Kidney (tissue), 14 donors: ENCODE results near the gene STK35. TPM values are rescaled to one million over a fixed set of nuclear protein-coding genes. Genes with fewer than 3 reads are reported as not detected.

Experiments
- DNase-seq, 5 donors: peaks; one replicate each; pipeline ENCODE4 v3.0.0-alpha.2; 2013 to 2020
- FAIRE-seq: peaks from 2 replicates; lab custom pipeline; 2012; peaks lifted over from hg19 to GRCh38; lab: Jason Lieb, UNC
- H3K27ac ChIP-seq, 2 donors: one replicate each; pipeline ENCODE4 v1.7.0; 2013; ENCODE audit warnings: low read depth in 2 of 2, low read length in 2 of 2, inconsistent platforms in 1 of 2
- H3K27me3 ChIP-seq: one replicate; pipeline ENCODE4 v1.7.1; 2013; ENCODE audit warnings: low read length, inconsistent platforms; ENCODE audit not compliant: control insufficient read depth, insufficient read depth
- H3K36me3 ChIP-seq, 3 donors: one replicate each; pipeline versions ENCODE4 v1.7.0 to v1.7.1; 2013; ENCODE audit warnings: low read length in 3 of 3, control low read depth in 1 of 3, inconsistent platforms in 1 of 3; ENCODE audit not compliant: insufficient read depth in 3 of 3, control insufficient read depth in 2 of 3
- H3K4me1 ChIP-seq, 3 donors: one replicate each; pipeline versions ENCODE4 v1.7.0 to v1.7.1; 2013; ENCODE audit warnings: low read length in 3 of 3, inconsistent platforms in 1 of 3, low read depth in 1 of 3; ENCODE audit not compliant: control insufficient read depth in 2 of 3, insufficient read depth in 2 of 3
- H3K4me3 ChIP-seq, 3 donors: one replicate each; pipeline versions ENCODE4 v1.7.0 to v1.8.1; 2013; ENCODE audit warnings: low read length in 3 of 3, control low read depth in 1 of 3, inconsistent platforms in 1 of 3
- H3K9ac ChIP-seq, 3 donors: one replicate each; pipeline versions ENCODE4 v1.7.0 to v1.7.1; 2013; ENCODE audit warnings: low read length in 3 of 3, control low read depth in 1 of 3, inconsistent platforms in 1 of 3
- H3K9me3 ChIP-seq, 3 donors: one replicate each; pipeline versions ENCODE4 v1.7.0 to v1.7.1; 2013; ENCODE audit warnings: low read length in 3 of 3, control low read depth in 1 of 3, inconsistent platforms in 1 of 3; ENCODE audit not compliant: control insufficient read depth in 2 of 3, insufficient read depth in 1 of 3
- intact Hi-C: fragments of 100-400 bp; cut with DNase I; formaldehyde crosslinking; loops from one replicate; pipeline ENCODE4 v1.11.1; 2022
- polyA plus RNA-seq: library from polyadenylated mRNA; stranded (reverse); fragments of 350-450 nt; fragmentation: Illumina TruSeq; extraction: RNeasy Lipid Tissue Mini Kit (QIAGEN cat#74804); gene quantifications from one replicate; pipeline ENCODE4 v1.2.3, GENCODE V29; 2014; ENCODE audit warnings: low read depth, low replicate concordance; ENCODE audit not compliant: insufficient read depth
- total RNA-seq: library from RNA; stranded (reverse); fragmentation: NEBNext Ultra II Directional; extraction: Animal tissue kit (Norgen Biotek cat#: 25700); gene quantifications from one replicate; pipeline ENCODE4 v1.2.1, GENCODE V29; 2021
- TF ChIP-seq, protein P1 (sequence below): IDR thresholded peaks from 3 replicates; pipeline ENCODE4 v1.5.1; 2012; ENCODE audit warnings: mild to moderate bottlenecking, moderate library complexity, borderline replicate concordance; ENCODE audit not compliant: insufficient read depth; ENCODE audit errors: extremely low read depth
- donor health status: control.
- donor health status: control.
- donor health status: control.
- donor health status: control.
- donor health status: control.
- donor health status: DM: yes; HTN: yes; CAD: no.
- donor health status: Normal renal cell carcinoma (clear cell type).

Gene STK35
- total and polyA plus RNA-seq, 2 donors from 2014 or later = 3.7 to 16.5 TPM

GRCh38 chr20:2174067-2174466 is 72.4 kb downstream of the STK35 start:
- intact Hi-C loops = loop anchor here (5.0 to 10.0 kb wide), 2 partner anchors 89 to 207 kb away; no protein-coding TSS in a partner anchor
- TF ChIP-seq, protein P1, sequence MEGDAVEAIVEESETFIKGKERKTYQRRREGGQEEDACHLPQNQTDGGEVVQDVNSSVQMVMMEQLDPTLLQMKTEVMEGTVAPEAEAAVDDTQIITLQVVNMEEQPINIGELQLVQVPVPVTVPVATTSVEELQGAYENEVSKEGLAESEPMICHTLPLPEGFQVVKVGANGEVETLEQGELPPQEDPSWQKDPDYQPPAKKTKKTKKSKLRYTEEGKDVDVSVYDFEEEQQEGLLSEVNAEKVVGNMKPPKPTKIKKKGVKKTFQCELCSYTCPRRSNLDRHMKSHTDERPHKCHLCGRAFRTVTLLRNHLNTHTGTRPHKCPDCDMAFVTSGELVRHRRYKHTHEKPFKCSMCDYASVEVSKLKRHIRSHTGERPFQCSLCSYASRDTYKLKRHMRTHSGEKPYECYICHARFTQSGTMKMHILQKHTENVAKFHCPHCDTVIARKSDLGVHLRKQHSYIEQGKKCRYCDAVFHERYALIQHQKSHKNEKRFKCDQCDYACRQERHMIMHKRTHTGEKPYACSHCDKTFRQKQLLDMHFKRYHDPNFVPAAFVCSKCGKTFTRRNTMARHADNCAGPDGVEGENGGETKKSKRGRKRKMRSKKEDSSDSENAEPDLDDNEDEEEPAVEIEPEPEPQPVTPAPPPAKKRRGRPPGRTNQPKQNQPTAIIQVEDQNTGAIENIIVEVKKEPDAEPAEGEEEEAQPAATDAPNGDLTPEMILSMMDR = no peak

DNA sequence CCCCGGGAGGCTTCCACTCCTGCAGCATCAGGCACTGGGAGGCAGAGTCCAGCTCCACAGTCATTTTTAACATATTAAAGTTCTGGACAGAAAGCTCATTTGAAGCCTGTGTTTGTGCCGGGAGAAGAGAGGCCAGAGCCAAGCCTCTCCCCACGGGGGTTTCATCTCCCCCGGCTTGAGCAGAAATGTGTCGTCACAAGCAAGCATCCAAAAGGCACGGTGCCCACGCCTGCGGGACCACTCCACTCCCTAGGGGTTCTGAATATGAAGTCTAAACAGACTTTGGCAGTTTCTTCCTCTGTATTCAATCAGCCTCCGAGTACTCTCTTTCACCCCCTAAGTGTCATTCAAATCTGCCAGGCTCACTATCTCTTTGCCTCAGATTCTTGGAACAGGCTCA is 75.3 kb downstream of the STK35 start:
- Histone ChIP-seq H3K9me3 (no peaks in the 10 kb centered on the region), H3K36me3 (no peaks in the 10 kb centered on the region), H3K9ac (no peak overlapping the region), H3K4me3 (no peak overlapping the region), H3K4me1 (no peaks in the 10 kb centered on the region), H3K27me3 (no peaks in the 10 kb centered on the region), H3K27ac (no peak overlapping the region)
- intact Hi-C loops = loop anchor here (10.0 kb wide), 1 partner anchor 92 kb away; no protein-coding TSS in a partner anchor
- DNase-seq (no peak), FAIRE-seq (no peak)
- TF ChIP-seq, protein P1 = no peak

More at GRCh38 chr20:2174067-2174466, 72.4 kb downstream of the STK35 start:
- no peak overlapping the region for H3K4me3 ChIP-seq
- no peak overlapping the region for H3K27ac ChIP-seq
- no peaks in the 10 kb centered on the region for H3K4me1 ChIP-seq
- DNase-seq (no peak), FAIRE-seq (no peak)
- H3K27me3 ChIP-seq = no peaks in the 10 kb centered on the region
- no peaks in the 10 kb centered on the region for H3K9me3 ChIP-seq
- H3K36me3 ChIP-seq = no peaks in the 10 kb centered on the region
- no peak overlapping the region for H3K9ac ChIP-seq

- DNase-seq (peak in 2 of 5 donors; percentile 10 to 68), FAIRE-seq (no peak)
- no peak overlapping the region for H3K27ac ChIP-seq
- no peaks in the 10 kb centered on the region for H3K27me3 ChIP-seq
- no peaks in the 10 kb centered on the region for H3K9me3 ChIP-seq
- no peaks in the 10 kb centered on the region for H3K36me3 ChIP-seq
- TF ChIP-seq, protein P1 = no peak
- no peak overlapping the region for H3K4me3 ChIP-seq
- no peaks in the 10 kb centered on the region for H3K4me1 ChIP-seq
- intact Hi-C loops = loop anchor here (10.0 kb wide), 1 partner anchor 94 kb away; no protein-coding TSS in a partner anchor
- H3K9ac ChIP-seq = no peak overlapping the region
Measured at GRCh38 chr20:2178318-2179232, 76.9 kb downstream of the STK35 start.
